Astrocyte of the cerebellum (primary cell): ENCODE data around the gene RBMS3.

Source experiments
- DNase-seq: peaks from one replicate; pipeline ENCODE4 v3.0.0-alpha.2; 2011; ENCODE audit warnings: low read depth
- H3K4me3 ChIP-seq: 2 replicates; pipeline ENCODE4 v1.5.1; 2011; ENCODE audit warnings: mild to moderate bottlenecking, low read depth, low read length, moderate library complexity
- CTCF ChIP-seq: IDR thresholded peaks from 2 replicates; pipeline ENCODE4 v1.5.1; 2012; ENCODE audit warnings: low read length, low read depth, moderate library complexity, mild to moderate bottlenecking; ENCODE audit errors: missing control alignments
- in situ Hi-C: cut with HindIII; loops from 2 replicates; pipeline ENCODE4 v1.10.0; 2017; ENCODE audit warnings: low sequenced_read_pairs

The RBMS3 gene

GRCh38 chr3:29345516-29346300, 64.8 kb downstream of the RBMS3 start:
- DNase-seq, result no peak
- in situ Hi-C loops, result no loop called here
- no peak for TF ChIP-seq CTCF
- no peak overlapping the region for H3K4me3 ChIP-seq

DNA sequence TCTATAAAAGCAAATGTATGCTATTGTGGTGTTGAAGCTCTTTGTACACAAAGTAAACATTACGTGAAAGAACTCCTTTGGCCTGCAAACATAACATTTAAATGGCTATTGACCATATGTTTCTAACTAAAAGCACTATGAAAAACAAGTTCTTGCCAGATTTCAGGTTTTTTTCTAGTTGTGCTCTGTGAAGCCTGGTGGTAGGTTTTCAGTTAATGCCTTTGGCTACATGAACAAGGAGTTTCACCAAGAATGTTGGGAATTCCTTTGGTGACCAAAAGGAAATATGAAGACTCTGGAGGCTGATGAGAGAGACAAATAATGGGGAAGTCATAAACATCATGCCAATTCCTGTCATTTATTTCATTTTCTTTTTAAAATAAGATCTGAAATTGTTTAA, 66.0 kb downstream of the RBMS3 start:
- TF ChIP-seq CTCF, result peak; percentile 19
- no peak overlapping the region for H3K4me3 ChIP-seq
- in situ Hi-C loops, result no loop called here
- peak; percentile 88 for DNase-seq

DNA sequence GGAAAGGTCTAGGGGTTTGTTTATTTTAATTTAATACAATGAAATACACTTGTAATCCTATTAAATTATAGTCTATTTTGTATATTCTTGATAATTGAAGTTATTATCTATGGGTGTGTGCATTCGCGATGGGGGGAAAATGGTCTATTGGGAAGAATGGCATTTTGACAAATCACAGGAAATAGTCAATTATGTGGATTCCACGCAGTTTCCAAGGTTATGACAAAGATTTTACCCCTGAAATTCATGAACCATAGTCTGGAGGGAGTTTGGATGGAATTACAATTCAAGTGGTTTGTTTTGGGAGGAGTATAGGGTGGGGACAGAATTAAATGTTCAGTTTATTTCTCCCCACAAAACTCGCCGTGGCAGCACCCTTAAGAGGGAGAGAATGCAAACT, 66.5 kb downstream of the RBMS3 start:
- TF ChIP-seq CTCF, result no peak
- in situ Hi-C loops, result no loop called here
- no peak for DNase-seq
- no peak overlapping the region for H3K4me3 ChIP-seq

GRCh38 chr3:29348316-29348715, 67.4 kb downstream of the RBMS3 start:
- TF ChIP-seq CTCF, result no peak
- DNase-seq, result no peak
- in situ Hi-C loops, result no loop called here
- H3K4me3 ChIP-seq, result no peak overlapping the region

DNA sequence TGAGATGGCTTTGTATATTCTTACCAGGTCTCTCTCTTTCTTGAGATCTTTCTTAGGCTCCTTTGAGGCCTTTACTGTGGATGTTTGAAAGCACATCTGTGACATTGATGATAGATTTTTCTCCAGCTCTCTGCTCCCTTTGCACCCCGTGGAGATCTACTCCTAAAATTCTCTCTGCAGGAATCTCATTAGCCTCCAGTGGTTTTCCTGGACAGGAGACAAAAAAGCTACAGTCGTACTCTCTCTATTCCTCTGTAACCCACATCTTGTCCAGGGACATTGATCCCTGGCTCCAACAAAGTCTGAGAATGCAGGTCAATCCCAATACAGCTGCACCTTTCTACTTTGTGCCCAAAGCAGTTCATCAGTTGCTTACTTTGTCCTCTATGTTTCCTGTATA, 68.2 kb downstream of the RBMS3 start:
- no peak for DNase-seq
- no peak for TF ChIP-seq CTCF
- H3K4me3 ChIP-seq, result no peak overlapping the region
- in situ Hi-C loops, result no loop called here

GRCh38 chr3:29353807-29354206, 72.9 kb downstream of the RBMS3 start:
- in situ Hi-C loops, result no loop called here
- no peak overlapping the region for H3K4me3 ChIP-seq
- no peak for DNase-seq
- no peak for TF ChIP-seq CTCF

DNA sequence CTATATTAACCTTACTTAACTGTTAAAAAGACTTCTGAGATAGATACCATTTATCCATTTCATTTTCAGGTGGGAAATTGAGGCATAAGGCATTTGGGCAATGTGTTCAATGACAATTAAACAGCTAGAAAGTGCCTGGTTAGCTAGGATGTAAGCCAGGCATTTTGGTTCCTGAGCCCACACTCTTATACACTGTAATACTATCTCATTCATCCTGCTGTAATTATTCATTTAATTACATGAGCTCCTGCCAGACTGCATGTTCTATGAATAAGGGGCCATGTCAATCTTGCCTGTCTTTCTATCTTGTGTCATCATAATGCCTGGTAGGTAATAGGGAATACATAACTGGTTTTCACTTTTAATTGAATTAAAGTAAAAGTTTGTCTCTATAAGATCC, 74.0 kb downstream of the RBMS3 start:
- DNase-seq, result no peak
- in situ Hi-C loops, result no loop called here
- H3K4me3 ChIP-seq, result no peak overlapping the region
- no peak for TF ChIP-seq CTCF
